Thyroid gland (tissue), 4 donors: ENCODE results near the gene HDC.

Experiments used
- CTCF ChIP-seq, 6 experiments: fragments of 200-600 bp in 3 of 6; fragments of 450-650 bp in 3 of 6; sonication (generic) in 3 of 6; IDR thresholded peaks; one replicate each; pipeline ENCODE4 v1.5.1; 2016 to 2019; ENCODE audit warnings: antibody characterized with exemption in 6 of 6, mild to moderate bottlenecking in 2 of 6, inconsistent platforms in 1 of 6, moderate library complexity in 1 of 6
- POLR2A ChIP-seq, 2 donors: fragments of 450-650 bp; IDR thresholded peaks; one replicate each; pipeline ENCODE4 v1.6.1; 2017; ENCODE audit warnings: antibody characterized with exemption in 2 of 2, mild to moderate bottlenecking in 2 of 2, moderate library complexity in 1 of 2

GRCh38 chr15:50261981-50262380 is 3.5 kb downstream of the HDC start:
- no peak for TF ChIP-seq CTCF (IDR thresholded peaks at IDR 0.05)
- TF ChIP-seq POLR2A (IDR thresholded peaks at IDR 0.05): no peak
